Type B pancreatic cell (in vitro differentiated cells): ENCODE measurements around the gene MYZAP. TPM values are rescaled to one million over a fixed set of nuclear protein-coding genes. Genes with fewer than 3 reads are reported as not detected.

Experiments
- DNase-seq: peaks from one replicate; pipeline ENCODE4 v3.0.0; 2021; ENCODE audit warnings: mixed read lengths; ENCODE audit not compliant: unreplicated experiment; ENCODE audit errors: extremely low spot score
- H3K27ac Mint-ChIP-seq: 2 replicates; pipeline ENCODE4 v1.8.0; 2021; ENCODE audit warnings: mild to moderate bottlenecking, mixed read lengths
- H3K27me3 Mint-ChIP-seq: 2 replicates; pipeline ENCODE4 v1.8.0; 2021; ENCODE audit warnings: mixed read lengths
- H3K36me3 Mint-ChIP-seq: 2 replicates; pipeline ENCODE4 v1.8.0; 2021; ENCODE audit warnings: mixed read lengths
- H3K4me1 Mint-ChIP-seq: one replicate; pipeline ENCODE4 v1.8.0; 2021; ENCODE audit warnings: mixed read lengths; ENCODE audit not compliant: unreplicated experiment
- H3K4me3 Mint-ChIP-seq: 2 replicates; pipeline ENCODE4 v1.8.0; 2021; ENCODE audit warnings: mild to moderate bottlenecking, mixed read lengths
- H3K9me3 Mint-ChIP-seq: 2 replicates; pipeline ENCODE4 v1.8.0; 2021; ENCODE audit warnings: mixed read lengths
- CTCF ChIP-seq: fragments of 200-600 bp; sonication (generic); conservative IDR thresholded peaks from 2 replicates; pipeline ENCODE4 v1.5.0; 2021; ENCODE audit warnings: antibody characterized with exemption, mild to moderate bottlenecking
- total RNA-seq: library from RNA; stranded (reverse); gene quantifications from 2 replicates; pipeline ENCODE4 v1.2.1, GENCODE V29; 2021; ENCODE audit warnings: low replicate concordance

Gene MYZAP
- total RNA-seq, 1 donor from 2014 or later: 5.7 TPM

- peaks cover 6% of the 10 kb centered on the region for H3K27me3 Mint-ChIP-seq
- no peak overlapping the region for H3K27ac Mint-ChIP-seq
- H3K4me1 Mint-ChIP-seq: peaks cover 6% of the 10 kb centered on the region
- H3K9me3 Mint-ChIP-seq: peaks cover 6% of the 10 kb centered on the region
- no peak for DNase-seq
- H3K4me3 Mint-ChIP-seq: no peak overlapping the region
- no peak for TF ChIP-seq CTCF
- no peaks in the 10 kb centered on the region for H3K36me3 Mint-ChIP-seq
These were observed 5.3 kb downstream of the MYZAP start for GRCh38 chr15:57596978-57597377.

- TF ChIP-seq CTCF: no peak
These were observed 5.7 kb downstream of the MYZAP start for GRCh38 chr15:57597431-57597830.

GRCh38 chr15:57598346-57598745 is 6.6 kb downstream of the MYZAP start:
- no peak for DNase-seq
- H3K9me3 Mint-ChIP-seq: peaks cover 6% of the 10 kb centered on the region
- no peak overlapping the region for H3K27ac Mint-ChIP-seq
- no peaks in the 10 kb centered on the region for H3K36me3 Mint-ChIP-seq
- no peaks in the 10 kb centered on the region for H3K27me3 Mint-ChIP-seq
- no peak for TF ChIP-seq CTCF
- peaks cover 6% of the 10 kb centered on the region for H3K4me1 Mint-ChIP-seq
- no peak overlapping the region for H3K4me3 Mint-ChIP-seq

More at GRCh38 chr15:57597431-57597830, 5.7 kb downstream of the MYZAP start:
- peaks cover 6% of the 10 kb centered on the region for H3K9me3 Mint-ChIP-seq
- no peaks in the 10 kb centered on the region for H3K36me3 Mint-ChIP-seq
- H3K4me3 Mint-ChIP-seq: no peak overlapping the region
- no peak for DNase-seq
- peaks cover 5% of the 10 kb centered on the region for H3K27me3 Mint-ChIP-seq
- peaks cover 6% of the 10 kb centered on the region for H3K4me1 Mint-ChIP-seq
- H3K27ac Mint-ChIP-seq: no peak overlapping the region

GRCh38 chr15:57599296-57599810 is 7.6 kb downstream of the MYZAP start:
- Mint-ChIP-seq H3K27me3 (no peaks in the 10 kb centered on the region), H3K36me3 (no peaks in the 10 kb centered on the region), H3K9me3 (peaks cover 6% of the 10 kb centered on the region), H3K4me3 (no peak overlapping the region), H3K4me1 (peaks cover 6% of the 10 kb centered on the region), H3K27ac (no peak overlapping the region)
- no peak for TF ChIP-seq CTCF
- DNase-seq: no peak

GRCh38 chr15:57600197-57600596 is 8.5 kb downstream of the MYZAP start:
- Mint-ChIP-seq H3K4me3 (no peak overlapping the region), H3K27me3 (no peaks in the 10 kb centered on the region)

More at GRCh38 chr15:57600197-57600596, 8.5 kb downstream of the MYZAP start:
- no peak for DNase-seq
- Mint-ChIP-seq H3K36me3 (no peaks in the 10 kb centered on the region), H3K4me1 (peaks cover 6% of the 10 kb centered on the region), H3K9me3 (peaks cover 3% of the 10 kb centered on the region), H3K27ac (no peak overlapping the region)
- TF ChIP-seq CTCF: no peak
